Raji (cell line): Measurements from ENCODE around the gene MATN4.

ENCODE experiments used
- POLR2A ChIP-seq: IDR thresholded peaks from 2 replicates; pipeline ENCODE4 v1.6.1; 2011; ENCODE audit warnings: low read depth, low read length, control low read depth; ENCODE audit not compliant: insufficient read depth

Gene MATN4

GRCh38 chr20:45311589-45312211 is 3.6 kb upstream of the MATN4 start:
- TF ChIP-seq POLR2A, result no peak

GRCh38 chr20:45309075-45309474 is 976 bp upstream of the MATN4 start:
- TF ChIP-seq POLR2A, result no peak

DNA sequence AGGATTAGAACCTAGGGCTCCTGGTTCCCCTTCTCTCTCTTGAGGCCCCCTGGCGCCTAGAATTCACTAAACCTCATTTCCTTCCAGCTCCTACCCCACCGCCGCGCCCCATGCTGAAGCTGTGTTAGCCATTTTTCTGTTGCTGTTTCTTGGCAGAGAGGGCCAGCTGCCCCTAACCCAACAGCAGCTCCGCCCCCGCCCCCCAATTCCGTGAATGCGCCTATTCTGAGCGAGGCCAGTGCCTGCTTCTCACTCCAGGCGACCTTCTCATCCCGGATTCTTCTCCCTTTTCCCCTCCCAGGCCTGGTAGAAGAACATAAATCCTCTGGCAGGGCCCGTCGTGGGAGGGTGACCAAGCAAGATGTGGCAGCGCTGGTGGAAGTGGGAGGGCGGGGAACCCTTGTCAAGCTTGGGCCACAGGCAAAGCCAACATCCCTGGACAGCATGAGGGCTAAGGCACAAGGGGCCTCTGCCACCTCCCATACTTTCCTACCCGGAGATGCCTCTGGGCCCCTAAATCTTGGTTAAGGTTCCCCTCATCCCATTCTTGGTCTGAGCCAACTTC is 941 bp downstream of the MATN4 start:
- TF ChIP-seq POLR2A, result no peak

DNA sequence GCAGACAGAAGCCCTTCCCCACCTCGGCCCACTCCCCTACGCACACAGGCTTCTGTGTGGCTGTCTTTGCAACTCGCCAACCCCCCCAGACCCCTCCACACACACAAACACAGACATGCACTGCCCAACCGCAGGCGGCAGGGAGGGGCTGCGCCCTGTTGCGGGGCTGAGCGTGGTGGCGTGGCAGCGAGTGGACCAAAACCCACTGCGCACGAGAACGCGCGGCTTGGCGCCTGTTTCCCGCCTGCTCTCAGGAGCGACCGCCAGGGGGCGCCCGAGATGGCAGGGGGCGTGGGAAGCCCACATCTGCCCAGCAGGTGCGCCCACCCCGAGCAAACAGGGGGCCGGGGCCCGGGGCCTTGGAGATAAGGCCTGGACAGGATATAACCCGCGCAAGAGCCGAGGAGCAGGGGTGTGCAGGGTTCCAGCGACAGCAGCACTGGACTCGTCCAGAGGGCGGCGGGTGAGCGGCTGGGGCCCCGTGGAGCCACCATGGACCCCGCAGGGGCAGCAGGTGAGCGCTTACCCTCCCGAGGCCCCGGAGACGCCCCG is 1.6 kb downstream of the MATN4 start, which contains the start of gene RBPJL:
Gene RBPJL, plus strand, starts transcription at position 410 of the 552 bp plus-strand sequence. Its CDS starts 83 bp downstream, at position 493.
- no peak for TF ChIP-seq POLR2A

- TF ChIP-seq POLR2A, result no peak
Observed at GRCh38 chr20:45305262-45305661, 2.8 kb downstream of the MATN4 start.

GRCh38 chr20:45304464-45304999 is 3.6 kb downstream of the MATN4 start:
- TF ChIP-seq POLR2A, result no peak

- TF ChIP-seq POLR2A, result no peak
Observed at GRCh38 chr20:45303586-45304463, 4.3 kb downstream of the MATN4 start.

DNA sequence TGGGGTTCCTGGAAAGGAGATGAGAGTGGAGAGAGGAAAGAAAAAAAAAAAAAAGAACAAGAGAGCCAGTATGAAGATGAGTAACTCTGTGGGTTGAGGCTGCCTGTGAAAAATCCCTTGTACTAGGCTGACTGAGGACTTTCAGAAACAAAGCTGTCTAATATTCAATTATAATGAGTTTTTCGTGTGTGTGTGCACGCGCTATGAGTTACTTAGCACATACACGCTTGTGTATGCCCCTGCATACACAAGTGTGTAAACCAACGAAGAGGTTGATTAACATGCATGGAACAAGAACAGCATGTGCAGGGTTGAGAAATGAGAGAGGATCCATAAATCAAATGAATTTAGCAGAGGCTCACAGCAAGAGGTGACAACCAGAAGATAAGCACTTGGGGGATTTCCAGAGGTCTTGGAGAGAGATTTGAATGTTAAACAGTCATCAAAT is 6.3 kb downstream of the MATN4 start:
- no peak for TF ChIP-seq POLR2A

GRCh38 chr20:45300961-45301360 is 7.1 kb downstream of the MATN4 start:
- TF ChIP-seq POLR2A, result no peak

- no peak for TF ChIP-seq POLR2A
Observed at GRCh38 chr20:45299786-45300185, 8.3 kb downstream of the MATN4 start.

DNA sequence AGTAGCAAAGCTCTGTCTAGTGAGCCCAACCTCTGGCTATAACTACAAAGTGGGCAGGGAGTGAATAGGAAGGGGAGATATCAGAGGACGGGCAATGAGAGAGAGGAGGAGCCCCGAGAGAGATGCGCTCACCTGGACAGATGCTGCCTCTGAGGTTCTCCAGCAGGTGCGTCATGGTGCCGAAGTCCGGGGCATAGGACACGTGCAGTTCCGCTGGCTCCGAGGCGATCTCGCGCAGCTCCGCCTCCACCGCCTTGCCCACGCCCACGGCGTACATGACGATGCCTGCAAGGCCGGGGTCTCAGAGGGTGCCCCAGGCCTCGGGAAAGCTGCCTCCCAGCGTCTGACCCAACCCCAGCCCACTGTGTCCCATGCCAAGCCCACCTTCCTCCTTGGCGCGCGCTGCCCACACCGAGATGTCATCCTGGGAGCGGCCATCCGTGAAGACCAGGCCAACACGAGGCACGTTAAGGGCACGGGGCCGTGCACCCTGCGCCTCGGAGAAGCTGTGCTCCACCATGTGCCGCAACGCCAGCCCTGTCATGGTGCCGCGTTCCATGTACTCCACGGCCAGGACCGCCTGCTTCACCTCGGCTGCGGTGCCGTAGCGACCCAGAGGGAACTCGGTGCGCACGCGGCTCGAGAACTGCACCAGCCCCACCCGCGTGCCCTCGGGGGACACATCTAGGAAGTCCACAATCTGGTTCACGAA is 10.2 kb downstream of the MATN4 start:
- no peak for TF ChIP-seq POLR2A

GRCh38 chr20:45294659-45295058 is 13.4 kb downstream of the MATN4 start:
- TF ChIP-seq POLR2A, result no peak

- no peak for TF ChIP-seq POLR2A
Observed at GRCh38 chr20:45294003-45294368, 14.1 kb downstream of the MATN4 start.

- no peak for TF ChIP-seq POLR2A
Observed at GRCh38 chr20:45293041-45294002, 14.8 kb downstream of the MATN4 start.

DNA sequence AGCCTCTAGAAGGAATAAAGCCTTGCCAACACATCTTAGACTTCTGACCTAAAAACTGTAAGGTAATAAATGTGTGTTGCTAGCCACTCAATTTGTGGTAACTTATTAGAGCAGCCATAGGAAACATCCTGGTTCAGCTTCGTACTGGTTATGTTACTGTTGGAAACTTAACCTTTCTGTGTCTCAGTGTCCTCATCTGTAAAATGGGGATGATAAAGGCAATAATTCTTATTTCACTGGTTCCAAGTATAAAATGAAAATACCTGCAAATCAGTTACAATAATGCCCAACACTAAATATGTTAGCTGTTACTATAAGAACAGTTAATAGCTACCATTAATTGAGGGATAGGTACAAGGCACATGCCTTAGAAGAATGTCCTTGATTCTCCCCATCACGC is 15.8 kb downstream of the MATN4 start:
- no peak for TF ChIP-seq POLR2A
